H1 (cell line): ENCODE results near the gene DNASE1L1. TPM values are rescaled to one million over a fixed set of nuclear protein-coding genes. Genes with fewer than 3 reads are reported as not detected.
"Not testable (repeated sequence)": the region's sequence is repeated elsewhere in the genome, so short reads cannot be mapped to it uniquely, and the experiment has no call there.

Experiments
- CTCF ChIA-PET: fragments of 300-600 bp; sonication (Branson Sonifier 250); formaldehyde crosslinking; loops from one replicate; lab custom pipeline; 2021; ENCODE audit not compliant: partially characterized antibody; lab: Charles Lee
- POLR2A ChIA-PET: fragments of 300-600 bp; sonication (Branson Sonifier 250); formaldehyde crosslinking; loops from one replicate; lab custom pipeline; 2021; ENCODE audit warnings: inconsistent platforms; ENCODE audit not compliant: partially characterized antibody; lab: Charles Lee
- DNase-seq, 2 experiments: peaks; one replicate each; pipeline versions ENCODE4 v3.0.0 to v3.0.0-alpha.2; 2010 to 2022; ENCODE audit warnings: low spot score in 2 of 2, low read depth in 1 of 2, mixed read lengths in 1 of 2
- FAIRE-seq: peaks from 2 replicates; lab custom pipeline; 2011; peaks lifted over from hg19 to GRCh38; lab: Jason Lieb, UNC
- H2AFZ ChIP-seq: 2 replicates; pipeline ENCODE4 v1.8.1; 2012; ENCODE audit warnings: low read length, inconsistent platforms
- H2AK5ac ChIP-seq: 2 replicates; pipeline ENCODE4 v1.6.1; 2013; ENCODE audit warnings: low read depth, low read length
- H2BK120ac ChIP-seq: replicated peaks from 2 replicates; pipeline ENCODE3; 2013; ENCODE audit warnings: low read depth, low read length, inconsistent platforms
- H2BK12ac ChIP-seq: 2 replicates; pipeline ENCODE4 v1.6.1; 2013; ENCODE audit warnings: low read depth, low read length
- H2BK15ac ChIP-seq: 2 replicates; pipeline ENCODE4 v1.6.1; 2013; ENCODE audit warnings: low read length
- H2BK20ac ChIP-seq: 2 replicates; pipeline ENCODE4 v1.6.1; 2013; ENCODE audit warnings: low read length
- H2BK5ac ChIP-seq: 2 replicates; pipeline ENCODE4 v1.6.1; 2013; ENCODE audit warnings: low read depth, low read length
- H3K14ac ChIP-seq: 2 replicates; pipeline ENCODE4 v1.6.1; 2013; ENCODE audit warnings: inconsistent platforms; ENCODE audit not compliant: insufficient read length
- H3K18ac ChIP-seq: 2 replicates; pipeline ENCODE4 v1.6.1; 2013; ENCODE audit warnings: low read length; ENCODE audit errors: extremely low read depth
- H3K23ac ChIP-seq: 2 replicates; pipeline ENCODE4 v1.6.1; 2013; ENCODE audit warnings: inconsistent platforms; ENCODE audit not compliant: insufficient read length
- H3K23me2 ChIP-seq: 2 replicates; pipeline ENCODE4 v1.6.1; 2013; ENCODE audit warnings: low read depth, low read length
- H3K27ac ChIP-seq: 2 replicates; pipeline ENCODE4 v1.6.1; 2011; ENCODE audit warnings: low read depth, low read length, inconsistent platforms
- H3K27me3 ChIP-seq, 4 experiments: replicated peaks in 1 of 4; 1 replicate in 1 of 4; 2 replicates in 3 of 4; pipeline versions ENCODE4 v1.6.1 to v1.8.1; 2011 to 2013; ENCODE audit warnings: low read length in 3 of 4, mild to moderate bottlenecking in 3 of 4, inconsistent platforms in 2 of 4, mixed read lengths in 2 of 4, moderate library complexity in 1 of 4; ENCODE audit not compliant: control insufficient read depth in 3 of 4, insufficient read depth in 3 of 4; ENCODE audit errors: extremely low read depth in 1 of 4
- H3K36me3 ChIP-seq, 4 experiments: 2 replicates each; pipeline versions ENCODE4 v1.6.1 to v1.8.1; 2011 to 2013; ENCODE audit warnings: mild to moderate bottlenecking in 4 of 4, low read length in 3 of 4, moderate library complexity in 2 of 4, control low read depth in 1 of 4, inconsistent platforms in 1 of 4; ENCODE audit not compliant: insufficient read depth in 4 of 4, control insufficient read depth in 2 of 4
- H3K4ac ChIP-seq: replicated peaks from 2 replicates; pipeline ENCODE3; 2013; ENCODE audit warnings: low read length, low read depth, mixed read lengths, inconsistent platforms; ENCODE audit not compliant: insufficient read length
- H3K4me1 ChIP-seq, 4 experiments: replicated peaks in 1 of 4; 1 replicate in 1 of 4; 2 replicates in 3 of 4; pipeline versions ENCODE4 v1.6.1 to v1.8.1; 2011 to 2013; ENCODE audit warnings: low read length in 3 of 4, inconsistent platforms in 2 of 4, mixed read lengths in 1 of 4; ENCODE audit not compliant: insufficient read depth in 4 of 4, control insufficient read depth in 3 of 4
- H3K4me2 ChIP-seq, 2 experiments: 2 replicates each; pipeline versions ENCODE4 v1.6.1 to v1.8.1; 2011 to 2013; ENCODE audit warnings: low read depth in 2 of 2, low read length in 2 of 2, control low read depth in 1 of 2, inconsistent platforms in 1 of 2, mild to moderate bottlenecking in 1 of 2; ENCODE audit not compliant: insufficient read depth in 1 of 2
- H3K4me3 ChIP-seq, 4 experiments: fragments of 200-600, 300-600 bp in 1 of 4; sonication (generic), shearing (Covaris generic), sonication (Bioruptor Twin) in 1 of 4; 2 replicates each; pipeline versions ENCODE4 v1.5.1 to v1.8.1; 2011 to 2016; ENCODE audit warnings: low read length in 4 of 4, low read depth in 3 of 4, control low read depth in 2 of 4, inconsistent platforms in 2 of 4, mild to moderate bottlenecking in 2 of 4, mixed read lengths in 1 of 4, moderate library complexity in 1 of 4; ENCODE audit not compliant: insufficient read depth in 2 of 4; ENCODE audit errors: extremely low read depth in 1 of 4
- H3K56ac ChIP-seq: replicated peaks from 2 replicates; pipeline ENCODE3; 2013; ENCODE audit warnings: low read depth, mild to moderate bottlenecking, mixed read lengths, low read length, inconsistent platforms; ENCODE audit not compliant: insufficient read length
- H3K79me1 ChIP-seq: 2 replicates; pipeline ENCODE4 v1.6.1; 2013; ENCODE audit warnings: low read depth, low read length, control low read depth
- H3K79me2 ChIP-seq, 2 experiments: 2 replicates each; pipeline versions ENCODE4 v1.6.1 to v1.8.1; 2012 to 2013; ENCODE audit warnings: low read length in 2 of 2, mild to moderate bottlenecking in 2 of 2, inconsistent platforms in 1 of 2; ENCODE audit not compliant: insufficient read depth in 2 of 2, control insufficient read depth in 1 of 2
- H3K9ac ChIP-seq, 4 experiments: replicated peaks in 1 of 4; 1 replicate in 1 of 4; 2 replicates in 3 of 4; pipeline versions ENCODE4 v1.6.1 to v1.8.1; 2011 to 2013; ENCODE audit warnings: low read depth in 3 of 4, low read length in 3 of 4, control low read depth in 2 of 4, mild to moderate bottlenecking in 2 of 4, moderate library complexity in 2 of 4, inconsistent platforms in 1 of 4; ENCODE audit errors: extremely low read depth in 1 of 4
- H3K9me3 ChIP-seq, 2 experiments: 2 replicates each; pipeline versions ENCODE4 v1.6.1 to v1.8.1; 2012 to 2013; ENCODE audit warnings: mild to moderate bottlenecking in 2 of 2, moderate library complexity in 2 of 2, control low read depth in 1 of 2, inconsistent platforms in 1 of 2, low read depth in 1 of 2, low read length in 1 of 2, mixed read lengths in 1 of 2; ENCODE audit not compliant: insufficient read depth in 2 of 2
- H4K20me1 ChIP-seq, 2 experiments: replicated peaks in 1 of 2; 2 replicates each; pipeline versions ENCODE3 to v1.8.1; 2011 to 2013; ENCODE audit warnings: inconsistent platforms in 2 of 2, low read length in 2 of 2, mild to moderate bottlenecking in 1 of 2; ENCODE audit not compliant: insufficient read depth in 2 of 2, control insufficient read depth in 1 of 2
- H4K5ac ChIP-seq: 2 replicates; pipeline ENCODE4 v1.6.1; 2013; ENCODE audit warnings: low read length, low read depth, mixed read lengths, inconsistent platforms; ENCODE audit not compliant: insufficient read length
- H4K8ac ChIP-seq: 2 replicates; pipeline ENCODE4 v1.8.0; 2013; ENCODE audit warnings: mild to moderate bottlenecking, moderate library complexity, low read length, inconsistent platforms; ENCODE audit not compliant: insufficient read depth; ENCODE audit errors: extremely low read depth
- H4K91ac ChIP-seq: replicated peaks from 2 replicates; pipeline ENCODE3; 2013; ENCODE audit warnings: low read length, mixed read lengths, inconsistent platforms; ENCODE audit not compliant: insufficient read length
- WGBS, 2 experiments: shearing (Covaris generic) in 1 of 2; methylation state at CpG; one replicate each; pipeline versions ENCODE4 v1.1.6 to v1.1.7; 2013 to 2015; ENCODE audit warnings: low lambda C conversion rate in 2 of 2, mixed read lengths in 2 of 2, inconsistent platforms in 1 of 2, low coverage in 1 of 2, missing lambda C conversion rate in 1 of 2; ENCODE audit not compliant: insufficient replicate concordance in 2 of 2, insufficient coverage in 1 of 2, insufficient read length in 1 of 2; ENCODE audit errors: extremely low coverage in 1 of 2, missing lambda C conversion rate in 1 of 2; 5-methylcytosine and 5-hydroxymethylcytosine counted together
- polyA plus RNA-seq, 7 experiments: library from polyadenylated mRNA; depleted of rRNA in 3 of 7; stranded (reverse) in 5 of 7; unstranded in 2 of 7; fragments of >200 nt in 5 of 7; fragments of 200-250 nt in 2 of 7; gene quantifications; 1 replicate in 5 of 7; 2 replicates in 1 of 7; 4 replicates in 1 of 7; pipeline versions ENCODE4 v1.2.1 to v1.2.3, GENCODE V29; 2011 to 2013; ENCODE audit warnings: missing spikeins in 2 of 7, mixed read lengths in 2 of 7
- total RNA-seq: library from RNA; stranded (reverse); fragmentation: NEBNext Ultra II Directional; extraction: Animal tissue kit (Norgen Biotek cat#: 25700); gene quantifications from 2 replicates; pipeline ENCODE4 v1.2.1, GENCODE V29; 2021

DNASE1L1 gene
- total and polyA plus RNA-seq, 2 of the 8 experiments (the other 6 are each of a cell fraction or from before 2014, with no cell fraction given) = 8.7 to 30.0 TPM

- H3K4me1 ChIP-seq, H3K23me2 ChIP-seq, H3K27ac ChIP-seq, H2BK120ac ChIP-seq, CTCF ChIA-PET, H4K20me1 ChIP-seq, H2BK20ac ChIP-seq, H3K56ac ChIP-seq, H3K79me2 ChIP-seq, H4K91ac ChIP-seq, H3K36me3 ChIP-seq, H4K5ac ChIP-seq, H4K8ac ChIP-seq, H3K4me2 ChIP-seq, H3K4me3 ChIP-seq, H3K18ac ChIP-seq, FAIRE-seq, POLR2A ChIA-PET, H3K14ac ChIP-seq, H3K79me1 ChIP-seq, H3K27me3 ChIP-seq, H2AFZ ChIP-seq, H2BK5ac ChIP-seq, H2BK15ac ChIP-seq, DNase-seq, H3K9me3 ChIP-seq, H2AK5ac ChIP-seq, H3K23ac ChIP-seq, H2BK12ac ChIP-seq, H3K9ac ChIP-seq, H3K4ac ChIP-seq: not testable (repeated sequence)
- no CpG with 5 or more reads among the region's 121 CpGs for WGBS, 2 experiments
Observed at GRCh38 chrX:154389812-154390747, 19.0 kb downstream of the DNASE1L1 start.

- H2BK12ac ChIP-seq, H3K27me3 ChIP-seq, H4K8ac ChIP-seq, H4K20me1 ChIP-seq, H3K79me1 ChIP-seq, H2BK5ac ChIP-seq, H3K36me3 ChIP-seq, H3K4me2 ChIP-seq, H3K14ac ChIP-seq, H3K23ac ChIP-seq, H3K79me2 ChIP-seq, H3K4ac ChIP-seq, H3K9ac ChIP-seq, H4K91ac ChIP-seq, H2BK20ac ChIP-seq, H2BK15ac ChIP-seq, DNase-seq, H3K56ac ChIP-seq, FAIRE-seq, POLR2A ChIA-PET, H3K9me3 ChIP-seq, H3K4me3 ChIP-seq, H2AFZ ChIP-seq, H3K4me1 ChIP-seq, H2AK5ac ChIP-seq, CTCF ChIA-PET, H3K18ac ChIP-seq, H4K5ac ChIP-seq, H3K23me2 ChIP-seq, H2BK120ac ChIP-seq, H3K27ac ChIP-seq: not testable (repeated sequence)
- WGBS, 2 experiments = no CpG with 5 or more reads among the region's 16 CpGs
Observed at GRCh38 chrX:154388649-154389048, 20.4 kb downstream of the DNASE1L1 start.
